ENCODE results near the gene MUC21.

DNA sequence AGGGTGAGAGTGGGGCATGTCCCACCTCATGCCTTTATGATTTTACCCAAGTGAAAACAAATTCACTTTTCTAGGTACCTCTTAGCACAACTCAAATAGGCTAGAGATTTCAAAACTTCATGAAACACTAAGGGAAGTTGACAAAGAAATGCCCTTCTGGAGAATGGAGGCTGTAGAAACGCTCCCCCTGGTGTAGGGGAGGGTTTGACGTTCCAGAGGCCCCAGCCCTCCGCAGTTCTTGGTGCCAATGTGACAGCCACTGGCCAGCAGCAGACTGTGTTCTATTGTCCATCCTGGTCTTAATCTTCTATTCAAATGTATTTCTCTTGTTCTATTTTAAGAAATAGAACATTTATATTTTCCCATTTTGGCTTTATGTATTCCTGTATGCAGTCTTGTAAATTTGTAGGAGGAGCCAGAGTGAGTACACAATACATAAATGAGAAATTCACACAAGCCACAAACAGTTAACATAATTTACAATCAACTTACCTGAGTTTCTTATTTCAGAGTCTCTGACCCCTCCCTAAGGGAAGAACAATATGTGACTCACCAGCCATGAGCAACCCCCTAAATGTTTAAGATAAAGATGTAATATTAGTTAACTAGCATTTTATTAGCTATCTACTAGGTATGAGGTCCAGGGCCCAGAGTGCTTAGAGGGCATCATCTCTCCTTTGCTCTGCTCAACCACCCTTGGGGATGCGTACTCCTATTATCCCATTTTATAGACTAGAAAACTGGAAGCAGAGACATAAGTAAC lies 8.8 kb upstream of the MUC21 start:
- no peak for TF ChIP-seq POLR2A (IDR thresholded peaks at IDR 0.05)
- TF ChIP-seq, protein P1, sequence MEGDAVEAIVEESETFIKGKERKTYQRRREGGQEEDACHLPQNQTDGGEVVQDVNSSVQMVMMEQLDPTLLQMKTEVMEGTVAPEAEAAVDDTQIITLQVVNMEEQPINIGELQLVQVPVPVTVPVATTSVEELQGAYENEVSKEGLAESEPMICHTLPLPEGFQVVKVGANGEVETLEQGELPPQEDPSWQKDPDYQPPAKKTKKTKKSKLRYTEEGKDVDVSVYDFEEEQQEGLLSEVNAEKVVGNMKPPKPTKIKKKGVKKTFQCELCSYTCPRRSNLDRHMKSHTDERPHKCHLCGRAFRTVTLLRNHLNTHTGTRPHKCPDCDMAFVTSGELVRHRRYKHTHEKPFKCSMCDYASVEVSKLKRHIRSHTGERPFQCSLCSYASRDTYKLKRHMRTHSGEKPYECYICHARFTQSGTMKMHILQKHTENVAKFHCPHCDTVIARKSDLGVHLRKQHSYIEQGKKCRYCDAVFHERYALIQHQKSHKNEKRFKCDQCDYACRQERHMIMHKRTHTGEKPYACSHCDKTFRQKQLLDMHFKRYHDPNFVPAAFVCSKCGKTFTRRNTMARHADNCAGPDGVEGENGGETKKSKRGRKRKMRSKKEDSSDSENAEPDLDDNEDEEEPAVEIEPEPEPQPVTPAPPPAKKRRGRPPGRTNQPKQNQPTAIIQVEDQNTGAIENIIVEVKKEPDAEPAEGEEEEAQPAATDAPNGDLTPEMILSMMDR (IDR thresholded peaks at IDR 0.05 in 4 of 5, conservative IDR thresholded peaks at IDR 0.05 in 1 of 5): no peak

Measured in gastrocnemius medialis (tissue), 4 donors.